HepG2 (cell line): ENCODE measurements around the gene CLIC6. TPM values are rescaled to one million over a fixed set of nuclear protein-coding genes. Genes with fewer than 3 reads are reported as not detected.

Experiments used
- ATAD3A ChIP-seq: sonication (generic); formaldehyde crosslinking; IDR thresholded peaks from 2 replicates; pipeline ENCODE4 v1.4.0; 2020; ENCODE audit warnings: missing genetic modification reagents
- FOXC1 ChIP-seq: sonication (generic); formaldehyde crosslinking; IDR thresholded peaks from 2 replicates; pipeline ENCODE4 v1.8.0; 2022; ENCODE audit warnings: mild to moderate bottlenecking, missing genetic modification reagents, borderline replicate concordance
- FOXM1 ChIP-seq: sonication (generic); formaldehyde crosslinking; IDR thresholded peaks from 2 replicates; pipeline ENCODE4 v1.5.0; 2020; ENCODE audit warnings: missing genetic modification reagents
- HDAC1 ChIP-seq: sonication (generic); formaldehyde crosslinking; IDR thresholded peaks from 2 replicates; pipeline ENCODE4 v1.5.1; 2020; ENCODE audit warnings: mild to moderate bottlenecking, missing genetic modification reagents
- HMG20B ChIP-seq: conservative IDR thresholded peaks from 2 replicates; pipeline ENCODE4 v1.6.1; 2016; ENCODE audit warnings: missing genetic modification reagents, missing compliant biosample characterization
- KAT7 ChIP-seq: IDR thresholded peaks from 2 replicates; pipeline ENCODE4 v1.6.1; 2018; ENCODE audit warnings: borderline replicate concordance, missing compliant biosample characterization
- KLF9 ChIP-seq: IDR thresholded peaks from 2 replicates; pipeline ENCODE4 v1.6.1; 2016; ENCODE audit warnings: low read depth
- POLR2AphosphoS5 ChIP-seq: IDR thresholded peaks from 2 replicates; pipeline ENCODE4 v1.6.1; 2012; ENCODE audit warnings: low read depth, low read length
- PRMT3 ChIP-seq: sonication (generic); formaldehyde crosslinking; IDR thresholded peaks from 2 replicates; pipeline ENCODE4 v1.8.1; 2022; ENCODE audit warnings: low read depth, mild to moderate bottlenecking, moderate library complexity, missing genetic modification reagents, borderline replicate concordance
- RBAK ChIP-seq: sonication (generic); formaldehyde crosslinking; IDR thresholded peaks from 2 replicates; pipeline ENCODE4 v1.5.1; 2020; ENCODE audit warnings: mild to moderate bottlenecking, missing genetic modification reagents
- SMAD3 ChIP-seq: sonication (generic); formaldehyde crosslinking; IDR thresholded peaks from 2 replicates; pipeline ENCODE4 v1.4.0; 2020; ENCODE audit warnings: missing genetic modification reagents
- TMF1 ChIP-seq: sonication (generic); formaldehyde crosslinking; IDR thresholded peaks from 2 replicates; pipeline ENCODE4 v1.8.1; 2022; ENCODE audit warnings: low read depth, missing genetic modification reagents
- TP53 ChIP-seq: sonication (generic); formaldehyde crosslinking; conservative IDR thresholded peaks from 2 replicates; pipeline ENCODE4 v1.4.0; 2020; ENCODE audit warnings: missing genetic modification reagents
- ZFP1 ChIP-seq: IDR thresholded peaks from 2 replicates; pipeline ENCODE4 v1.6.1; 2016
- ZFP36L1 ChIP-seq: sonication (generic); formaldehyde crosslinking; IDR thresholded peaks from 2 replicates; pipeline ENCODE4 v1.8.0; 2022; ENCODE audit warnings: mild to moderate bottlenecking, missing genetic modification reagents, moderate library complexity
- ZFX ChIP-seq: sonication (generic); formaldehyde crosslinking; IDR thresholded peaks from 2 replicates; pipeline ENCODE4 v1.4.0; 2020; ENCODE audit warnings: mild to moderate bottlenecking, low read depth, missing genetic modification reagents, moderate library complexity
- ZNF24 ChIP-seq: fragments of 450-650 bp; IDR thresholded peaks from 2 replicates; pipeline ENCODE4 v1.6.1; 2017; ENCODE audit warnings: antibody characterized with exemption, mild to moderate bottlenecking
- ZNF260 ChIP-seq: sonication (generic); formaldehyde crosslinking; IDR thresholded peaks from 2 replicates; pipeline ENCODE4 v1.4.0; 2020; ENCODE audit warnings: missing genetic modification reagents, low read depth, mild to moderate bottlenecking, borderline replicate concordance
- ZNF30 ChIP-seq: sonication (generic); formaldehyde crosslinking; IDR thresholded peaks from 2 replicates; pipeline ENCODE4 v1.5.0; 2020; ENCODE audit warnings: mild to moderate bottlenecking, missing genetic modification reagents
- ZNF326 ChIP-seq: sonication (generic); formaldehyde crosslinking; IDR thresholded peaks from 2 replicates; pipeline ENCODE4 v1.4.0; 2020; ENCODE audit warnings: missing genetic modification reagents, borderline replicate concordance
- ZNF329 ChIP-seq: sonication (generic); formaldehyde crosslinking; IDR thresholded peaks from 2 replicates; pipeline ENCODE4 v1.9.0; 2021; ENCODE audit warnings: low read depth, mild to moderate bottlenecking, missing genetic modification reagents
- ZNF34 ChIP-seq: sonication (generic); formaldehyde crosslinking; IDR thresholded peaks from 2 replicates; pipeline ENCODE4 v1.4.0; 2020; ENCODE audit warnings: mild to moderate bottlenecking, missing genetic modification reagents, borderline replicate concordance
- ZNF562 ChIP-seq: sonication (generic); formaldehyde crosslinking; IDR thresholded peaks from 2 replicates; pipeline ENCODE4 v1.8.0; 2022; ENCODE audit warnings: missing genetic modification reagents, borderline replicate concordance
- ZNF883 ChIP-seq: sonication (generic); formaldehyde crosslinking; IDR thresholded peaks from 2 replicates; pipeline ENCODE4 v1.5.1; 2020; ENCODE audit warnings: mild to moderate bottlenecking, missing genetic modification reagents; ENCODE audit errors: not compliant biosample characterization
- polyA plus RNA-seq, 8 experiments: library from polyadenylated mRNA; depleted of rRNA in 3 of 8; stranded (reverse) in 7 of 8; unstranded in 1 of 8; fragments of >200 nt; fragmentation: Illumina TruSeq in 4 of 8; extraction: Trizol in 4 of 8; gene quantifications; 2 replicates each; pipeline versions ENCODE4 v1.2.1 to v1.2.3, GENCODE V29; 2011 to 2016; ENCODE audit warnings: low read depth in 4 of 8, missing spikeins in 1 of 8, mixed read lengths in 1 of 8; ENCODE audit not compliant: insufficient read depth in 1 of 8
- total RNA-seq, 5 experiments: library from RNA; depleted of rRNA; stranded (reverse); fragments of >200 nt; fragmentation: Illumina TruSeq; extraction: Trizol; gene quantifications; 2 replicates each; pipeline ENCODE4 v1.2.3, GENCODE V29; 2016; ENCODE audit warnings: low read depth in 1 of 5
- TF ChIP-seq, protein P1 (sequence below): sonication (generic); formaldehyde crosslinking; IDR thresholded peaks from 2 replicates; pipeline ENCODE4 v1.8.0; 2022; ENCODE audit warnings: missing genetic modification reagents, low read depth, mild to moderate bottlenecking, borderline replicate concordance
- TF ChIP-seq, protein P2 (sequence below): sonication (generic); formaldehyde crosslinking; IDR thresholded peaks from 2 replicates; pipeline ENCODE4 v1.4.0; 2020; ENCODE audit warnings: missing genetic modification reagents
- TF ChIP-seq, protein P3 (sequence below): sonication (generic); formaldehyde crosslinking; IDR thresholded peaks from 2 replicates; pipeline ENCODE4 v1.4.0; 2020; ENCODE audit warnings: mild to moderate bottlenecking, missing genetic modification reagents
- TF ChIP-seq, protein P4 (sequence below): sonication (generic); formaldehyde crosslinking; IDR thresholded peaks from 2 replicates; pipeline ENCODE4 v1.8.1; 2023; ENCODE audit warnings: mild to moderate bottlenecking, missing genetic modification reagents

CLIC6 gene
- total and polyA plus RNA-seq, 2 of the 13 experiments (the other 11 are each of a cell fraction or from before 2014, with no cell fraction given) = not detected

DNA sequence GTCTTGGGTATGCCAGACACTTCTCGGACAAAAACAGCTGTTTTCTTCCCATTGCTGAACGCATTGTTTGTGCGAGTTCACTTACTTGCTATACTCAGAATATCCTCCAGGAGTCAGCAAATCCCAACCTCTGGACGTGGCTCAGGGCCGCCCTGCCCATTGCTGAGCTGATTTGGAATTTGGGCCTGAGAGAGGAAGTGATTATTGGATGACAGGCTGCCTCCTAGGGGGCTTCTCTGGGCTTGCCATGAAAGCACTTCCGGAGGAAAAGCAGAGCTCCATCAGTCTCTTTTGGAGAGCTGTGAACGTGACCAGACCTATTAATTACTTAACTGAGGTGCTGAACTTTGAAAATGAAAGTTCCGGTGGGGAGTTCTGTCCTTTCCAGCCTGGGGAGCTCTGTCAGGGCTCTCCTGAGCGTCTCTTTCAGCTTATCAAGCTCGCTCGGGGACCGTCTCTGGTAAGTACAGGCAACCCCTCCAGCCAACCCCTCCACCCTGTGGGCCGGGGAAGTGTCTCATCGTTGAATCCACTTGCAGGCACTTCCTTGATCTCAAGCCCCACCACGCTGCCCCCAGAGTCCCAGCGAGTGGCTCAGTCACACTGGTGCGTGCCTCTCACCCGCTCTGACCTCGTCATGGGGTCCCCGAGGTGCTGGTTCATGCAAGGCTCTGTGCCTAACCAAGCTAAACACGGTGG is 76.9 kb downstream of the CLIC6 start (continued):
- TF ChIP-seq ZFX (CRISPR knock-in tag) = peak; percentile 53; the same call in 1 of the 2 replicates
- TF ChIP-seq ZNF30 (CRISPR knock-in tag) = no peak
- TF ChIP-seq ZFP1 (CRISPR knock-in tag) = no peak
- no peak for TF ChIP-seq HDAC1 (CRISPR knock-in tag)
- no peak for TF ChIP-seq ZNF329 (CRISPR knock-in tag)
- TF ChIP-seq KAT7 = no peak
- TF ChIP-seq RBAK (CRISPR knock-in tag) = no peak
- TF ChIP-seq POLR2AphosphoS5 = no peak
- TF ChIP-seq TMF1 (CRISPR knock-in tag) = no peak
- no peak for TF ChIP-seq ZNF34 (CRISPR knock-in tag)
- 0 out of 2 replicates have a peak, but pooled peaks have one; percentile 38 for TF ChIP-seq SMAD3 (CRISPR knock-in tag)
- no peak for TF ChIP-seq ZFP36L1 (CRISPR knock-in tag)
- no peak for TF ChIP-seq KLF9
- TF ChIP-seq ZNF562 = no peak
- TF ChIP-seq FOXC1 (CRISPR knock-in tag) = no peak
- TF ChIP-seq, protein P1, sequence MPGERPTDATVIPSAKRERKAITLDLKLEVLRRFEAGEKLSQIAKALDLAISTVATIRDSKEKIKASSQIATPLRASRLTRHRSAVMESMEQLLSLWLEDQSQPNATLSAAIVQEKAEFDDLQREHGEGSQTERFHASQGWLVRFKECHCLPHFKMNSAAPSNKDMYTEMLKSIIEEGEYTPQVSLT (CRISPR knock-in tag) = no peak
- TF ChIP-seq ZNF260 (CRISPR knock-in tag) = no peak
- TF ChIP-seq FOXM1 (CRISPR knock-in tag) = no peak
- no peak for TF ChIP-seq HMG20B (CRISPR knock-in tag)
- TF ChIP-seq ATAD3A (CRISPR knock-in tag) = no peak
- TF ChIP-seq TP53 (CRISPR knock-in tag) = no peak; the same call in 1 of the 2 replicates
- TF ChIP-seq, protein P2, sequence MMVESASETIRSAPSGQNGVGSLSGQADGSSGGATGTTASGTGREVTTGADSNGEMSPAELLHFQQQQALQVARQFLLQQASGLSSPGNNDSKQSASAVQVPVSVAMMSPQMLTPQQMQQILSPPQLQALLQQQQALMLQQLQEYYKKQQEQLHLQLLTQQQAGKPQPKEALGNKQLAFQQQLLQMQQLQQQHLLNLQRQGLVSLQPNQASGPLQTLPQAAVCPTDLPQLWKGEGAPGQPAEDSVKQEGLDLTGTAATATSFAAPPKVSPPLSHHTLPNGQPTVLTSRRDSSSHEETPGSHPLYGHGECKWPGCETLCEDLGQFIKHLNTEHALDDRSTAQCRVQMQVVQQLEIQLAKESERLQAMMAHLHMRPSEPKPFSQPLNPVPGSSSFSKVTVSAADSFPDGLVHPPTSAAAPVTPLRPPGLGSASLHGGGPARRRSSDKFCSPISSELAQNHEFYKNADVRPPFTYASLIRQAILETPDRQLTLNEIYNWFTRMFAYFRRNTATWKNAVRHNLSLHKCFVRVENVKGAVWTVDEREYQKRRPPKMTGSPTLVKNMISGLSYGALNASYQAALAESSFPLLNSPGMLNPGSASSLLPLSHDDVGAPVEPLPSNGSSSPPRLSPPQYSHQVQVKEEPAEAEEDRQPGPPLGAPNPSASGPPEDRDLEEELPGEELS (CRISPR knock-in tag) = no peak; the same call in 1 of the 2 replicates
- no peak for TF ChIP-seq ZNF24
- no peak for TF ChIP-seq ZNF326 (CRISPR knock-in tag)
- TF ChIP-seq, protein P3, sequence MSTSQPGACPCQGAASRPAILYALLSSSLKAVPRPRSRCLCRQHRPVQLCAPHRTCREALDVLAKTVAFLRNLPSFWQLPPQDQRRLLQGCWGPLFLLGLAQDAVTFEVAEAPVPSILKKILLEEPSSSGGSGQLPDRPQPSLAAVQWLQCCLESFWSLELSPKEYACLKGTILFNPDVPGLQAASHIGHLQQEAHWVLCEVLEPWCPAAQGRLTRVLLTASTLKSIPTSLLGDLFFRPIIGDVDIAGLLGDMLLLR (CRISPR knock-in tag) = no peak
- peak; percentile 31 for TF ChIP-seq ZNF883
- TF ChIP-seq, protein P4, sequence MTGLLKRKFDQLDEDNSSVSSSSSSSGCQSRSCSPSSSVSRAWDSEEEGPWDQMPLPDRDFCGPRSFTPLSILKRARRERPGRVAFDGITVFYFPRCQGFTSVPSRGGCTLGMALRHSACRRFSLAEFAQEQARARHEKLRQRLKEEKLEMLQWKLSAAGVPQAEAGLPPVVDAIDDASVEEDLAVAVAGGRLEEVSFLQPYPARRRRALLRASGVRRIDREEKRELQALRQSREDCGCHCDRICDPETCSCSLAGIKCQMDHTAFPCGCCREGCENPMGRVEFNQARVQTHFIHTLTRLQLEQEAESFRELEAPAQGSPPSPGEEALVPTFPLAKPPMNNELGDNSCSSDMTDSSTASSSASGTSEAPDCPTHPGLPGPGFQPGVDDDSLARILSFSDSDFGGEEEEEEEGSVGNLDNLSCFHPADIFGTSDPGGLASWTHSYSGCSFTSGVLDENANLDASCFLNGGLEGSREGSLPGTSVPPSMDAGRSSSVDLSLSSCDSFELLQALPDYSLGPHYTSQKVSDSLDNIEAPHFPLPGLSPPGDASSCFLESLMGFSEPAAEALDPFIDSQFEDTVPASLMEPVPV (CRISPR knock-in tag) = no peak
- TF ChIP-seq PRMT3 (CRISPR knock-in tag) = no peak
